Measurements from ENCODE around the gene GCNT3.

Gene GCNT3, protein sequence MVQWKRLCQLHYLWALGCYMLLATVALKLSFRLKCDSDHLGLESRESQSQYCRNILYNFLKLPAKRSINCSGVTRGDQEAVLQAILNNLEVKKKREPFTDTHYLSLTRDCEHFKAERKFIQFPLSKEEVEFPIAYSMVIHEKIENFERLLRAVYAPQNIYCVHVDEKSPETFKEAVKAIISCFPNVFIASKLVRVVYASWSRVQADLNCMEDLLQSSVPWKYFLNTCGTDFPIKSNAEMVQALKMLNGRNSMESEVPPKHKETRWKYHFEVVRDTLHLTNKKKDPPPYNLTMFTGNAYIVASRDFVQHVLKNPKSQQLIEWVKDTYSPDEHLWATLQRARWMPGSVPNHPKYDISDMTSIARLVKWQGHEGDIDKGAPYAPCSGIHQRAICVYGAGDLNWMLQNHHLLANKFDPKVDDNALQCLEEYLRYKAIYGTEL

DNA sequence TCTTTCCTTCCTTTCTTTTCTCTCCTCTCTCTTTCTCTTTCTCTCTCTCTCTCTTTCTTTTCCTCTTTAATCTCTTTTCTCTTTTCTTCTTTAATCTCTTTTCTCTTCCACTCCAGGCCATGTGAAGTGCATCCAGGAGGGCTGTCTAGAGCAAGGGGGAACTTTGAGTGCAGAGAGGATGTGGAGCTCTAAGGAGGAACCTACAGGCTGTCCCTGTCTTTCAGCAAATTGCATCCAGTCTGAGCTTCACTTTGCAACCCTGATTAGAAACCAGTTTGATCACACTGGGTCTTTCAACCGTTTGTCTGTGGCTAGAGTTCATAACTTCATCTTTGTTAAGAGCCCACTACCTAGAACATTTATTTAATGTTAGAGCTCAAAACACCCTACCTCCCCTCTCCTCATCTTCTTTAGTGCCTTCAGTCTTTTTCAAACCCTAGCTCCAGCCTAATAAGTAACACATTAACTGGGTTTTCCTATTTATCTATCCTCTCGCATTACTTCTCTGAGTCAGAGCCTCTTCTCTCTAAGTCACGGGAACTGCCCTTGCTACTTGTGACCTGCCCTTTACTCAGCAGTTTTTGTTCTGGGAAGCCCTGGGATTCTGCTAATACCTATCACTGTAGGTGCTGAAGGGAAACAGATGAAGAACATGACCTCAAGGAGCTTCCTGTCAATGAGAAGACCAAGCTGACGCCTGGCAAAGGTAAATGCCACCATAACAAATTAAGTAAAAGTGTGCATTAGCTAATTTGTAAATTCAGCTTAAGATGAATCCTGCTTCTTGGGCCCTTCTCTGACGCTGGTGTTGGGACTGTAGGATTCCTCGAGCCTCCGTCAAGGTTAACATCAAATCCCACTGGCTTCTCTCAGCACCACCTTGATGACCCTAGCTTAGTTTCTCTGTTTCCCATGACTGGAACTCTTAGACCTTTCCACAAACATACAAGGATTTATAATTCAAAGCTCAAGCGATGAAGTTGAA is at the start of gene GCNT3:
Gene GCNT3, plus strand, starts transcription at position 508 of the 985 bp plus-strand sequence. CDS start 6,456 bp downstream, outside the sequence.
- FAIRE-seq: peak; percentile 82

DNA sequence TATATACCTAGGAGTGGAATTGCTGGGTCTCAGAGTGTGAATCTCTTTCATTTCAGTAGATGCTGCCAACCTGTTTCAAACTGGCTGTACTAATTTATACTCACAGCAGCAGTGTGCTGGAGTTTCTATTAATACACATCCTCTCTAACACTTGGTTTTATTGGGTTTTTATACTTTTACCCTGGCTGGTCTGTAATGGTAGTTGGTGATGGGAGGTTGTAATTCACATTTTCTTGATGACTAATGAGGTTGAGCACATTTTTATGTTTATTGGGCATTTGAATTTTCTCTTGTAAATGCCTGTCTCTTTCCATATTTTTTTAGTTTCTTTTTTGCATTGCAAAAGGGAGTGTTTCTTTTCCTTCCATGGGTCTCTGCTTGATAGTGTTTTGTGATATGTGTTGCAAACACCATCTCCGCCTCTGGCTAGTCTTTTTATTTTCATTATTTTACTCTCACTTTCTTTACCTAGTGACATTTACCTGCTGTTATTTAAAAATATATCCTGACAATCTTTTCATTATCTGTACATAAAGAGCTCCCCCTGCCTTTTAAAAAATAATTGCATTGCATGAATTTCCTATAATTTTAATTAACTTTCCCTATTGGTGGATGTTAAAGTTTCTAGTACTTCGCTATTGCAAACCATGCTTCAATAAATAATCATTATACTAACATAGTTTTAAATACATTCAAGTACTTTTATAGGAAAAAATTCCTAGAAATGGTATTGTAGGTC is 49.0 kb upstream of the GCNT3 start:
- no peak for FAIRE-seq

DNA sequence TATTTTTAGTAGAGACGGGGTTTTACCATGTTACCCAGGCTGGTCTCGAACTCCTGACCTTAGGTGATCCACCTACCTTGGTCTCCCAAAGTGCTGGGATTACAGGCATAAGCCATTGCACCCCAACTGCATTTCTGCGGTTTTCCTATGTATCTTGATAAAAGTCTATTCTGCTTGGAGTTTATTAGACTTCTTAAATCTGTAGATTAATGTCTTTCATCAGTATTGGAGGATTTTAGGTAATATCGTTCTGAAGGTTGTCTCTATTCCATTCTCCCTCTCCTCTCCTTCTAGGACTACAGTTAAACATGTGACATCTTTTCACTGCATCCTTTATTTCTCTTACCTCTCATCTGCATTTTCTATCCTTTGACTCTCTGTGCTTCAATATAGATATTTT is 46.3 kb upstream of the GCNT3 start:
- no peak for FAIRE-seq

DNA sequence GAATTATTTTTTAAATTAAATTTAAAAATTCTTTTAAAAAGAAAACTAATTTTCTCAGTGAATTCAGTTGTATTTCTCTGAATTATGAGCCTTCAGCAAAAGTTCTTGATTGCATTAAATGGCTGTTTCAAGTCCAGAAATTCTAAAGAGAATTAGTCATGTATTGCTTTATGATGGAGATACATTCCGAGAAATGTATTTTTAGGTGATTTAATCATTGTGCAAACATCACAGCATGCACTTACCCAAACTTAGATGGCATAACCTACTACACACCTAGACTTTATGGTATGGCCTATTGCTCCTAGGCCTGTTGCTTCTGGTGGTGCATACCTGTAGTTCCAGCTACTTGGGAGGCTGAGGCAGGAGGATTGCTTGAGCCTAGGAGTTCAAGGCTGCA is 44.3 kb upstream of the GCNT3 start:
- FAIRE-seq: no peak

DNA sequence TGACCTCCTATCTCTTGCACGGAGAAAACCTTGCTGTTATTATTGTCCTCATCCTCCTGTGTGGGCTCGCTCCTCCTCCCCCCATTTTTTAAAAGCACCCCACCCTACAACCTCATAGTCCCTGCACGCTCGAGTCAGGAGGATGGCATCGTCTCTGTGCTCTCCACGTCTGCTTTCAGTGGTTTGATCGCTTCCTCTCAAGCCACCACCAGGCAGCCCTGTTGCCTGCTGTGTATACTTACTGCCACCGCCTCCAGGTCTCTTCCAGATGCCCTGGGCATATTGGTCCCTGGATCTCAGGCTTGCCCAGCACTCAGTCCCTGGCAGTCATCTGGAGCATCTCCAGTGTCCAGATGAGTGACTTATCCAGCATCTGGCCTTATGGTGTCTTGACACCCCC is 42.1 kb upstream of the GCNT3 start:
- no peak for FAIRE-seq

DNA sequence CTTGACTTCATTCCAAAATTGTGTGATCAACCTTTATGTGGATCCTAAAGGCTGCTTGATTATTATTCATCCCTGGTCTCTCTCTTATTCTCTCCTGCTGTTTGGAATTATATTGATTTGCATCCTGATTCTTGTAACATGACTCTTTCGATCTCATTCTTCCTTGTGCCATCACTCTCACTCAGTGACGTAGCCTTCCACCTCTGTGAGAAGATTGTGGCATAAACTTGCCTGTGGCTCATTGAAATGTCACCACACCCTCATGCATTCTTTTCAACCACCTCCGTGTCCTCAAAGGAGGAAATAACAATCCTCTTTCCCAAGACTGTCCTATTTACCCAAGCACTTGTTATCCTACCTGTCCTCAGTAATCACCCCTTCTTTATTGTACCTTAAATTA is 41.3 kb upstream of the GCNT3 start:
- FAIRE-seq: no peak

DNA sequence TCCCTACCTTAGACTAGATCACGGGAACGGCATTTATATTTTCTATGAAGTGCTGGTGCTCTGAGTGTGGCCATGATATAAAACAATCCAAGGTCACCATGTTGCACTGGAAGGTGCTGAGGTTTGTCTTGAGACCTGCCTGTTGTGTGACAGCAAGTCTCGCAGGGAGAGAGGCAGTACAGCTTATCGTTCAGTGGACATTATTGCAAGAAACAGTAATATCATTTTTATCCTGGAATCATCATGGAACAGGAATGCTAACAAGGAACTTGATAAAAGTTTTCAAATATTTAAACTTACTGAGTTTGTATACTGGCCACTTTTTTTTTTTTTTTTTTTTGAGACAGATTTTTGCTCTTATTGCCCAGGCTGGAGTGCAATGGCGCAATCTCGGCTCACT is 40.0 kb upstream of the GCNT3 start:
- FAIRE-seq: no peak

DNA sequence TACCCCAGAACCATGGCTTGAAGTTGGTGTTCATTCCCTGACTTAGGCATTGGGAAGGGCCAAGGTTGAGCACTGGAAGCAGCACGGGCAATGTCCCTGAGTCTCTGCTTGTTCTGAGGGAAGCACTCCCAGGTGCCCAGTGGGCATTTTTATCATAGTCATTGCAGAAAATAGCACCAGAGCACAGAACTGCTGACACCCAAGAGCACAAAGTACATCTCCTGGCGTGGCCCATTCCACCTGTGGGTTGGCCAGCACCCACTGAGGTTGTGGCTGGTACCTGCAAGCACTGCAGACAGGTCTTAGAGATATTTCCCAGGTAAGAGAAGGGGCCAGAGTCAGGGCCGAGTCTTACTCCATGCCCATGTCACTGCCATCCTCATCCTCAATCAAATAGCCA is 28.5 kb upstream of the GCNT3 start:
- FAIRE-seq: no peak

DNA sequence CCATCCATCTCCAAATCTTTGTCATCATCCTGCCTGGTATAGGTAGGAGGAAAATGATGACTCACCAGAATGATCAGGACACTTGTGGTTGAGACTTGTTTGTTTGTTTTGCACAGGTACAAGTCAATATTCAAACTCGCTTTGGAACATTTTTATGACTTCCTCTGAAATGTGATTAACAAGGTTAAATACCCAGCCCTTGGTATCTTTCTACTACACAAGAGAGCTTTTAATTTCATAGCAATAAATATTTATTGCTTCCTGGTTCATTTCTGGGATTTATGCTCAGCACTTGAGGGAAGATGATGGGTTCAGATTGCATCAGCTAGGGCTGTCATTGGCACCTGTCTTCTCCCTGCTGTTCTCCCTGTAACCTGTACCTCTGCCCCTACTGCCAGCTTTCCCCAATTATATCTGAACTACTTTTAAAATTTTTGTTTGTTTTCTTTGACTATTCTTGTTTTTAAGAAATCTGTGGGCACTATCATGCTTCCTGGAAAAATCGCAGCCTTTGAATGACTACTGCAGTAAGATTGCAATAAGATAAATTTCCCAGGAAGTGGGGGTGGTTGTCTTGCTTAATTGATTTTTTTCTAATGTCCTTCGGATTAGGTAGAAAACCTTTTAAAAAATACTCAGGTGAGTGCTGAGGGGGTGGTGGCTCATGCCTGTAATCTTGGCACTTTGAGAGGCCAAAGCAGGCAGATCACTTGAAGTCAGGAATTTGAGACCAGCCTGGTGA is 24.3 kb upstream of the GCNT3 start:
- FAIRE-seq: peak; percentile 70

DNA sequence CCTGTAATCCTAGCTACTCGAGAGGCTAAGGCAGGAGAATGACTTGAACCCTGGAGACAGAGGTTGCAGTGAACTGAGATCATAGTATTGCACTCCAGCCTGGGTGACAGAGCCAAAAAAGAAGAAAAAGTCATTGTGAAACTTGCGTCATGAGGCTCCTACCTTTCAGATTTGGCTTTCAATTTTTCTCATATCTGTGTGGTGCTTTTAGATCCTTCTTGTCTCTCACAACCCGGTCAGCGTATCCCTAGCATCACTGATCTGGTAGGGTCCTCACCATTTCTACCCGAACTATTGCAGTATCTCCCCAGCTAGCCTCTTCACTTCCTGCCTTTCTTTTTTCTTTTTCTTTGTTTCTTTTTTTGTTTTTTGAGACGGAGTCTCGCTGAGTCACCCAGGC is 21.6 kb upstream of the GCNT3 start:
- no peak for FAIRE-seq

DNA sequence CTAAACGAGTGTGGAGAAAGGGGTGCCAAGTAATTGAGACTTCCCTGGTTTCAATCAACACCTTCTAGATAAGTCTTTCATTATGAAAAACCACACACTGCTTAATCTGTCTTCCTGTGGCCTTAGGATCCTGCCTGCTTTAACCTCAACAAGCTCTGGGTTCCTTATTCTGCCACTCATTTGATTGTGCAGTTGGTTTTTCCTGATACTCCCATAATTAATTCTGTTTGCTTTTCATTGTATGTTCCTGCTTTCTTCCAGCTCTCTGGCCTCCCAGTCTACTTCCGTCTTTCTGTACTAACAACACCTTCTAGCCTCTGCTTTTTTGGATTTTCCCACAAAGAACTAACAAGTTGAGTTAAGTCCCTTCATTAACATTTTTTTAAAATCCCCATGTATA is 20.2 kb upstream of the GCNT3 start:
- FAIRE-seq: no peak

DNA sequence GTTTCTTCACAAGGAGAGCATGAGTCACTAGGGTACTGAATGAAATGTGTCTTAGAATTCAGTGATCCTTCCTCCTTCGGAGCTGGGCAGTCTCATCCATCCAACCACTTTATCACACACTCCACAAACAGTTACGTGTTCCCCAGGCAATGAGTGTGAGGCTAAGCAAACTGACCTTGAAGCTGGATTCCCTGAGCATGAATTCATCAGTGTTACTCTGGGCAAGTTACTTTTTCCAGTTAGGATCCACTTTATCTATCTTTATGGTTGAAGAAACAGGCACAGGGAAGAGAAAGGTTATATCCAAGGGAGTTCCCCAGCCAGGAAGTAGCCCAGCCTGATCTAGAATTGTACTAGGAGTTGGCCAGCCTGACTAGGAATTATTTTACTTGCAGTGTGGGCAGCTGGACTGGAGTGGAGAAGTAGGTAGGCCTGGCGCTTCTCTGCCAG is 17.1 kb upstream of the GCNT3 start:
- no peak for FAIRE-seq

DNA sequence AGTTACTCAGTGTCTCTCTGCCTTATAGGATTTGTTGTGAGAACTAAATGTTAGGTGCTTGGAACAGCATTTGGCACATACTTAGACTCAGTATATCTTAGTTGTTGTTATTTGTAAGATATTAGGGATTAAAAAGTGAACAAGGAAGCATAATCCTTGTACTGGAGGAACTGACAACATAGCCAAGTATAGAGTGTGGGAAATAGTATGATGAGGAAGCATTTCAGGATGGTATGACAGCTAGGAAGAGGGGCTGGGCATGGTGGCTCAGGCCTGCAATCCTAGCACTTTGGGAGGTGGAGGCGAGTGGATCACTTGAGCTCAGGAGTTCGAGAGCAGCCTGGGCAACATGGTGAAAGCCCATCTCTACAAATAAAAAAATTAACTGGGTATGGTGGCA is 16.6 kb upstream of the GCNT3 start:
- no peak for FAIRE-seq

DNA sequence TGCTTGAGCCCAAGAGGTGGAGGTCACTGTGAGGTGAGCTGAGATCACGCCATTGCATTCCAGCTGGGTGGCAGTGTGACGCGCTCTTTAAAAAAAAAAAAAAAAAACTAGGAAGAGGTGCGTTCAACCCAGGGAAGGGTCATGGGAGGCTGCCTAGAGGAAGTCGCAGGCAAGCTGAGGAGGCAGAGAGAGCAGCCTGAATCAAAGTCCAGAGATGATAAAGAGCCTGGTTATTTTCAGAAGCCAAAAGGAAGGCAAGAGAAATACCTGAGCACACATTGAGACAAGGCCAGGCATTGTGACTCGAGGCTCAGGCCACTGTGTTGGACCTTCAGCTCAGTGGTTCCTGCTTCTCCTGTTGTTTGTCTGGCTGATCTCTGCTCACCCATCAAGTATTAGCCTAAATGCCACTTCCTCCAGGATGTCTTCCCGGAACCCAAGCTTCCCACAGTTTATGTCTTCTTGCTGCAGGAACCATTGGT is 16.1 kb upstream of the GCNT3 start:
- no peak for FAIRE-seq

DNA sequence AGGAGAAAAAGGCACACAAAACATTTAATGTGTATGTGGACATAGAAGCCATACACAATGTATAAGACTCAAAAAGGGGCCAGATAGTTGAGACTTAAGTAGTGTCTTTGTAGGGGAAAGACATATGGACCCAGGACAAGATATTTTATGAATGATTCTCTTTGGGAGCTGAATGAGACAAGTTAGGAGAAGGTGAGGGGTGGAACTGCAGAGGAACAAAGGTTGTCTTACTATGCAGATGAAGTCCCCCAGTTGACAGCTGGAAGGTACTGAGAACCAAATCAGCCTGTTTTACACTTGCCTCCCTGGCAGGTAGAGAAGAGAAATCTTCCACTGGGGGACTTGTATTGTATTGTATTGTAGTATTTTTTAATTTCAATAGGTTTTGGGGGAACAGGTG is 14.9 kb upstream of the GCNT3 start:
- FAIRE-seq: no peak

DNA sequence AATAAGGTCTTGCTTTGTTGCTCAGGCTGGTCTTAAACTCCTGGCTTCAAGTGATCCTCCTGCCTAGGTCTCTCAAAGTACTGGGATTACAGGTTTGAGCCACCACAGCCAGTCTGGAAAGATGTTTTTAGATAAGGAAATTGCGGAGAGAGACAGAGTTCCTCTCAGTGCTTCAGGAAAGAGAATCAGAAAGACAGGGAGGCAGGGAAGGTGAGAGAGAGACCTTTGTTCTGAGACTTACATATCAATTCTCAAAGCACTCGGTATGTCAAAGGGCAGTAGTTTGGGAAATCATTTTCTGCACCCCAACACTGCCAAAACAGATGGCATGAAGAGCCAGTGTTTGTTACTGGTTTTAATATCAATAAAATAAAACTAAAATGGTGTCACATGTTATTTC is 13.1 kb upstream of the GCNT3 start:
- FAIRE-seq: no peak

DNA sequence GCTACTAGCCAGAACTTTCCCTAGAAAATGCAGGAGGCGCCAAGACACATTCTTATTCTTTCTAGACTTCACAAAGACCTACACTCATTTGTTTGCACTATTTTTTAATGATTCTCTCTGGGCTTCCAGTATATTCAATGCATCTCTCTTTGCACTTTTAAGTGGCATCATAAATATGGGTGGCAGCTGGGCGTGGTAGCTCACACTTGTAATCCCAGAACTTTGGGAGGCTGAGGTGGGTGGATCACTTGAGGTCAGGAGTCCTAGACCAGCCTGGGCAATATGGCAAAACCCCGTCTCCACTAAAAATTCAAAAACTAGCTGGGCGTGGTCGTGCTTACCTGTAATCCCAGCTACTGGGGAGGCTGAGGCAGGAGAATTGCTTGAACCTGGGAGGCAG is 5.6 kb upstream of the GCNT3 start:
- no peak for FAIRE-seq

DNA sequence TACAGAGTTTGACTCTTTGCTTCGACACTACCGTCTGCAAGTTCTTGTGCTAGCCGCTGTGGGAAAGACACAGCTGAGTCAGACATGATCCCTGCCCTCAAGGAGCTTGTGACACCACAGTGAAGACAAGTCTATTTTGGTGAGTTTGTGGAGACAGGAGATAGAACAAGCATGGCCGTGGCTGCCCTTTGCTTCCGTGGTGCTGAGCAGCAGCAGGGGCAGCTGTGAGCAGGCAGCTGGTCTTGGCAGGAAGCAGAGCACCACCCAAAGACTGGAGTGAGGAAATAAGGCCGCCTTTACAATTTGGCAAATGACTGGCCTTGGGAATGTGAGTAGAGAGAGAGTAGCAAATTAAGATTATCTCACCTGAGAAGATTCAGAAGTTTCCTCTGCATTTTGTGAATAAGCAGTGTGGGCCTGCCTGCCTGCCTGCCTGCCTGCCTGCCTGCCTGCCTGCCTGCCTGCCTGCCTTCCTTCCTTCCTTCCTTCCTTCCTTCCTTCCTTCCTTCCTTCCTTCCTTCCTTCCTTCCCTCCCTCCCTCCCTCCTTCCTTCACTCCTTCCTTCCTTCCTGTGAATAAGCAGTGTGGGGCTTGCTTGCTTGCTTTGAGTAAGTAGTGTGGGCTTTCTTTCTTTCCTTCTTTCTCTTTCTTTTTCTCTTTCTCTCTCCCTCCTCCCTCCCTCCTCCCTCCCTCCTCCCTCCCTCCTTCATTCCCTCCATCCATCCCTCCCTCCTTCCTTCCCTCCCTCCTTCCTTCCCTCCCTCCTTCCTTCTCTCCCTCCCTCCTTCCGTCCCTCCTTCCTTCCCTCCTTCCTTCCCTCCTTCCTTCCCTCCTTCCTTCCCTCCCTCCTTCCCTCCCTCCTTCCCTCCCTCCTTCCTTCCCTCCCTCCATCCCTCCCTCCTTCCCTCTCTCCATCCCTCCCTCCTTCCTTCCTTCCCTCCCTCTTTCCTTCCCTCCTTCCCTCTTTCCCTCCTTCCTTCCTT is 1.6 kb upstream of the GCNT3 start:
- no peak for FAIRE-seq

DNA sequence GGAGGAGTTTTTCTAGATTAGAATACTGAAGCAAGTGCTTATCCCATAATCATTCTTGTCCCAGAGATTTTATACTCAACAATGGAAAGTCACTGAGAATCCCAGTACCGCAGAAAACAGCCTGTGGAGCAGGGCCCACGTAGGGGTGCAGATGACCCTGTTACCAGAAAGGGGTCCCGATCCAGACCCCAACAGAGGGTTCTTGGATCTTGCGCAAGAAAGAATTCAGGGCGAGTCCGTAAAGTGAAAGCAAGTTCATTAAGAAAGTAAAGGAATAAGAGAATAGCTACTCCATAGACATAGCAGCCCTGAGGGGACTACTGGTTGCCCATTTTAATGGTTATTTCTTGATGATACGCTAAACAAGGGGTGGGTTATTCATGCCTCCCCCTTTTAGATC is 2.6 kb downstream of the GCNT3 start:
- no peak for FAIRE-seq

DNA sequence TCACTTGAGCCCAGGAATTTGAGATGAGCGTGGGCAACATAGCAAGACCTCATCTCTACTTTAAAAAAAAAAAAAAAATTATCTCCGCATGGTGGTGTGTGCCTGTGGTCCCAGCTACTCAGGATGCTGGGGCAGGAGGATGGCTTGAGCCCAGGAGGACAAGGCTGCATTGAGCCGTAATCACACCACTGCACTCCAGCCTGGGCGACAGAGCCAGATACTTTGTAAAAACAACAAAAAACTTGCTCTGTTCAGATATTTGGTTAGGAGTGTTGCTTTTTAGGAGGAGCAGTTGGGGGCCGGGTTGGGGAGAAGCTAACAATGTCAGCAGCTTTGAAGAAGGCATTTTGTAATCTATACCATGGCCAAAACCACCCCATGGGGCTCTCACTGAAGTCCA is 4.1 kb downstream of the GCNT3 start:
- no peak for FAIRE-seq

DNA sequence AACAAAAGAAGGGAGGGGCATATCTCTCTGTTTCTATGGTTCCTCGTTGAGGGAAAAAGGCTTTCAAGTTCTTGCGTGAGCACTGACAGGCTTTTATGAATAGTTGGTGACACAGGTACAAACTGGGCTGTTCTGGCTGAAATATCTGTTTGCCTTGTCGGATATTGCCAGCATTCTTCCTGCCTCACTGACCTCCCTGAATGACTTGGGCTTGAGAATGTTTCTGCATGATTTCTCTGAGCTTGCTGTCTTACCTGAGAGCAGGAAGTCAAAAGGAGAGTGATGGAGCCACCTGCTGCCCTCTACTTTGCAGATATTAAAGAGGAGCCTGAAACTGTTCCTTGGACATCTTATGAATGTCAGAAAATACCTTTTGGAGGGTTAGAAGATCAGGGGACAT is 4.8 kb downstream of the GCNT3 start:
- FAIRE-seq: peak; percentile 90
